GM19240 (cell line): ENCODE results near the gene RBMS1.

ENCODE experiments used
- DNase-seq: peaks from one replicate; pipeline ENCODE4 v3.0.0; 2011; ENCODE audit warnings: low spot score; ENCODE audit not compliant: insufficient read length

RBMS1 gene

GRCh38 chr2:160255408-160255807 is 238.2 kb downstream of the RBMS1 start:
- no peak for DNase-seq

- DNase-seq = no peak
Measured at GRCh38 chr2:160254189-160254762, 239.3 kb downstream of the RBMS1 start.

GRCh38 chr2:160253440-160254188 is 240.0 kb downstream of the RBMS1 start:
- DNase-seq = no peak

GRCh38 chr2:160252900-160253299 is 240.7 kb downstream of the RBMS1 start:
- DNase-seq = no peak

- DNase-seq = no peak
Measured at GRCh38 chr2:160252278-160252887, 241.2 kb downstream of the RBMS1 start.

- DNase-seq = no peak
Measured at GRCh38 chr2:160251569-160251968, 242.0 kb downstream of the RBMS1 start.

GRCh38 chr2:160249876-160250275 is 243.7 kb downstream of the RBMS1 start:
- DNase-seq = no peak

GRCh38 chr2:160247296-160248035 is 246.1 kb downstream of the RBMS1 start:
- DNase-seq = no peak

- DNase-seq = no peak
Measured at GRCh38 chr2:160246356-160246755, 247.3 kb downstream of the RBMS1 start.

GRCh38 chr2:160245614-160246155 is 247.9 kb downstream of the RBMS1 start:
- no peak for DNase-seq

GRCh38 chr2:160242893-160243564 is 250.6 kb downstream of the RBMS1 start:
- DNase-seq = no peak

- DNase-seq = no peak
Measured at GRCh38 chr2:160241251-160242137, 252.1 kb downstream of the RBMS1 start.

- DNase-seq = no peak
Measured at GRCh38 chr2:160239436-160239835, 254.2 kb downstream of the RBMS1 start.

- no peak for DNase-seq
Measured at GRCh38 chr2:160238392-160238791, 255.2 kb downstream of the RBMS1 start.

GRCh38 chr2:160232905-160233475 is 260.6 kb downstream of the RBMS1 start:
- DNase-seq = no peak

- DNase-seq = no peak
Measured at GRCh38 chr2:160229591-160229990, 264.0 kb downstream of the RBMS1 start.

GRCh38 chr2:160228141-160228917 is 265.3 kb downstream of the RBMS1 start:
- DNase-seq = no peak

GRCh38 chr2:160227293-160227915 is 266.2 kb downstream of the RBMS1 start:
- no peak for DNase-seq

- DNase-seq = no peak
Measured at GRCh38 chr2:160226367-160226766, 267.2 kb downstream of the RBMS1 start.
